ENCODE data around the gene HMX1.

Gene HMX1

DNA sequence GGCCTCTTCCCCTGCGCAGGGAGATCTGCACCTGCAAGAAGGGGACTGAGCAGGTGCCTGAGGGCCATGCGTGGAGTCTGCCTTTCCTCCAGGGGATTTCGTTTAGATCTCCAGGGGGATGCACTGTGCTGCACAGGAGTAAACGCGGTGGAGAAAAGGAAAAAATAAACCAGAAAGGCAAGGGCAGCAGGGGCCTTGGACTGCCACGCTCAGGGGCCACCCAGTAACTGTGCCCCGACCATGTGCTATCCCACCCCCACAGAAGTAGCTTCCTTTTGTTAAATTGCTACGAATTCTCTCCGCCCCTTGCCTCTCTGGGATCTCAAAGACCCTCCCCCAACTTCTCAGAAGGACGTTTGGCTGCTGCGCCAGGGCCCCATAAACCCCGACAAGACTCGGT lies 17.2 kb upstream of the HMX1 start:
- Histone ChIP-seq H3K36me3 (no peaks in the 10 kb centered on the region), H3K27me3 (peaks cover 0 to 93% of the 10 kb centered on the region in 2 donors), H3K4me3 (no peak overlapping the region), H3K27ac (no peak overlapping the region), H3K4me1 (peaks cover 0 to 24% (median 10%) of the 10 kb centered on the region in 4 donors), H3K9me3 (peaks cover 0 to 8% (median 6%) of the 10 kb centered on the region in 3 donors)
- no peak for TF ChIP-seq CTCF (IDR thresholded peaks at IDR 0.05)
- intact Hi-C loops (cut with DNase I; ENCODE audit: low total_unique reads): no loop called here
- no peak for DNase-seq

- intact Hi-C loops (cut with DNase I; ENCODE audit: low total_unique reads): no loop called here
- TF ChIP-seq CTCF (IDR thresholded peaks at IDR 0.05): no peak
- Histone ChIP-seq H3K27ac (no peak overlapping the region), H3K36me3 (no peaks in the 10 kb centered on the region), H3K4me3 (no peak overlapping the region), H3K4me1 (peaks cover 0 to 4% (median 0%) of the 10 kb centered on the region in 4 donors), H3K9me3 (peaks cover 0 to 8% (median 6%) of the 10 kb centered on the region in 3 donors), H3K27me3 (peaks cover 0 to 86% of the 10 kb centered on the region in 2 donors)
- DNase-seq: no peak
Observed at GRCh38 chr4:8886612-8887406, 15.2 kb upstream of the HMX1 start.

DNA sequence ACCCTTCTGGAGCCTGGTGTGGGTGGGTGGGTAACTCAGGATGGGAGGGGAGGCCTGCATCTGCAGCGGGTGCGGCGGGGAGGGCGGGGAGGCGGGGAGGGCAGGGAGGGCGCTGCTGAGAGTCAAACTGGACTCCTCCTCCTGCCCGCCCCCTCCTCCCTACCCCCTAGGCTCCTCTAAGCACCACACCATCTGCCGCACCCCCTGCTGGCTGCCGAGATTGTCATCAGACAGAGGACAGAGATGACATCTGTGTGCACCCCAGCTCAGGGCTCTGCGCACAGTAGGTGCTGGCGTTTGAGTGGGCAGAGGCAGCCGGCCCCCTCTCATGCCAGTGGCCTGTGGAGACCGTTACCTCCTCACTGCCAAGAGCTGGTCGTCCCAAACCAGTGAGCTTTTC lies 10.6 kb upstream of the HMX1 start:
- DNase-seq: no peak
- H3K4me3 ChIP-seq: no peak overlapping the region
- H3K36me3 ChIP-seq: no peaks in the 10 kb centered on the region
- H3K9me3 ChIP-seq: peaks cover 0 to 8% (median 6%) of the 10 kb centered on the region in 3 donors
- peaks cover 0 to 9% (median 4%) of the 10 kb centered on the region in 4 donors for H3K4me1 ChIP-seq
- intact Hi-C loops (cut with DNase I; ENCODE audit: low total_unique reads): no loop called here
- H3K27me3 ChIP-seq: peaks cover 0 to 79% of the 10 kb centered on the region in 2 donors
- no peak overlapping the region for H3K27ac ChIP-seq
- no peak for TF ChIP-seq CTCF (IDR thresholded peaks at IDR 0.05)

- TF ChIP-seq CTCF (IDR thresholded peaks at IDR 0.05): no peak
- H3K4me1 ChIP-seq: peaks cover 0 to 9% (median 4%) of the 10 kb centered on the region in 4 donors
- no peak overlapping the region for H3K4me3 ChIP-seq
- no peaks in the 10 kb centered on the region for H3K9me3 ChIP-seq
- no peak for DNase-seq
- H3K36me3 ChIP-seq: no peaks in the 10 kb centered on the region
- H3K27ac ChIP-seq: no peak overlapping the region
- H3K27me3 ChIP-seq: peaks cover 0 to 79% of the 10 kb centered on the region in 2 donors
- intact Hi-C loops (cut with DNase I; ENCODE audit: low total_unique reads): no loop called here
Observed at GRCh38 chr4:8880851-8881250, 9.2 kb upstream of the HMX1 start.

GRCh38 chr4:8879574-8879973 lies 7.9 kb upstream of the HMX1 start:
- no peak overlapping the region for H3K27ac ChIP-seq
- H3K4me1 ChIP-seq: peaks cover 0 to 9% (median 4%) of the 10 kb centered on the region in 4 donors
- H3K27me3 ChIP-seq: peaks cover 0 to 81% of the 10 kb centered on the region in 2 donors
- intact Hi-C loops (cut with DNase I; ENCODE audit: low total_unique reads): no loop called here
- no peak overlapping the region for H3K4me3 ChIP-seq
- TF ChIP-seq CTCF (IDR thresholded peaks at IDR 0.05): no peak
- no peaks in the 10 kb centered on the region for H3K36me3 ChIP-seq
- no peak for DNase-seq
- H3K9me3 ChIP-seq: no peaks in the 10 kb centered on the region

All from tibial artery (tissue), 4 donors.